ENCODE data around the gene COX20.

The COX20 gene

DNA sequence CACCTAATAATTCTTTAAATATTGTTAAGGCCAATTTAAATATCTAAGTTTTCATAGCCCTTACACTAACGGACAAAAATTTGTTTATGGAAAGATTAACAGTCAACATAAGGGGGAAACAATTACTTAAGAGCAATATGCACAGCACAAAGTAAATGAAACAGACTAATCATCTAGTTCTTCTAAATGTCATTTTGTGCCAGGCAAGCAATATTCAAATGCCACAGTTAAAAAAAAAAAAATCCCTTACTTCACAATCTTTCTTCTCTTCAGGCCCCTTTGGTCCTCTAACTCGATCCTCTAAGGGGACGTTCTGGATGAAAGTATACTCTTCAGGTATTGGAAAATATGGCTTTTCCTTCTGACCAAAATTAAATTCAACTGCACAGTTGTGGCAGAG lies 22.3 kb downstream of the COX20 start:
- in situ Hi-C loops (cut with MboI; ENCODE audit: low sequenced_read_pairs, unreplicated experiment) = no loop called here
- TF ChIP-seq, protein P1, sequence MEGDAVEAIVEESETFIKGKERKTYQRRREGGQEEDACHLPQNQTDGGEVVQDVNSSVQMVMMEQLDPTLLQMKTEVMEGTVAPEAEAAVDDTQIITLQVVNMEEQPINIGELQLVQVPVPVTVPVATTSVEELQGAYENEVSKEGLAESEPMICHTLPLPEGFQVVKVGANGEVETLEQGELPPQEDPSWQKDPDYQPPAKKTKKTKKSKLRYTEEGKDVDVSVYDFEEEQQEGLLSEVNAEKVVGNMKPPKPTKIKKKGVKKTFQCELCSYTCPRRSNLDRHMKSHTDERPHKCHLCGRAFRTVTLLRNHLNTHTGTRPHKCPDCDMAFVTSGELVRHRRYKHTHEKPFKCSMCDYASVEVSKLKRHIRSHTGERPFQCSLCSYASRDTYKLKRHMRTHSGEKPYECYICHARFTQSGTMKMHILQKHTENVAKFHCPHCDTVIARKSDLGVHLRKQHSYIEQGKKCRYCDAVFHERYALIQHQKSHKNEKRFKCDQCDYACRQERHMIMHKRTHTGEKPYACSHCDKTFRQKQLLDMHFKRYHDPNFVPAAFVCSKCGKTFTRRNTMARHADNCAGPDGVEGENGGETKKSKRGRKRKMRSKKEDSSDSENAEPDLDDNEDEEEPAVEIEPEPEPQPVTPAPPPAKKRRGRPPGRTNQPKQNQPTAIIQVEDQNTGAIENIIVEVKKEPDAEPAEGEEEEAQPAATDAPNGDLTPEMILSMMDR (IDR thresholded peaks at IDR 0.05; ENCODE audit: borderline replicate concordance, control extremely low read depth, extremely low read depth, insufficient read depth, missing control alignments) = no peak
- no peak for DNase-seq (ENCODE audit: low spot score)

DNA sequence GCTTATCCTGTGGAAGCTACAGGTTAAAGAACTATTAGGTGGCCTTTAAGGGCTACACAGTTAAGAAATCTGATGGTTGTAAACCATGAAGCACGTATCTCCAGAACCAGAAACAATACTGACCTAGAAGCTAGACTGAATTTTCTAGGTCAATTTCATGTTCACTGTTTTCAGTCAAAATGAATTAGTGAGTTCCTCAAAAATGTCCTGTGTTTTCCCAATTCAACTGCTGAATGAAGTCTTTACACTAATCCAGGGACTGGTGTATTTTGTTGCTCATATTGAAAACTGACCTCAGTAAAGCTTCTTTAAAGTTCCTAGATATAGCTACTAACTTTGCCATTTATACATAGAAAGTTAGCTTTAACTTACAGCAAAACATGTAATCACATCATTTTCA lies 22.9 kb downstream of the COX20 start:
- in situ Hi-C loops (cut with MboI; ENCODE audit: low sequenced_read_pairs, unreplicated experiment) = no loop called here
- TF ChIP-seq, protein P1 (IDR thresholded peaks at IDR 0.05; ENCODE audit: borderline replicate concordance, control extremely low read depth, extremely low read depth, insufficient read depth, missing control alignments) = no peak
- no peak for DNase-seq (ENCODE audit: low spot score)

DNA sequence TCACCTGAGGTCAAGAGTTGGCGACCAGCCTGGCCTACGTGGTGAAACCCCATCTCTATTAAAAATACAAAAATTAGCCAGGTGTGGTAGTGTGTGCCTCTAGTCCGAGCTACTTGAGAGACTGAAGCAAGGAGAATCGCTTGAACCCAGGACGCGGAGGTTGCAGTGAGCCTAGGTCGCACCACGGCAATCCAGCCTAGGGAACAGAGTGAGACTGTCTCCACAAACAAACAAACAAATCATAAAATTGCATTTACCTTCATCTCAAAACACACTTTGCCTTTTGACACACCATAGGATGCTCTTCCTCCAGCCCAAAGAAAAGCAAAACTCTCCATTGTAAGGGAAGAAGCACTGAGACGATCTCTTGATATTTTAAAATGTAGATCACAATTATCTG lies 24.6 kb downstream of the COX20 start:
- in situ Hi-C loops (cut with MboI; ENCODE audit: low sequenced_read_pairs, unreplicated experiment) = no loop called here
- DNase-seq (ENCODE audit: low spot score) = no peak
- TF ChIP-seq, protein P1 (IDR thresholded peaks at IDR 0.05; ENCODE audit: borderline replicate concordance, control extremely low read depth, extremely low read depth, insufficient read depth, missing control alignments) = no peak

DNA sequence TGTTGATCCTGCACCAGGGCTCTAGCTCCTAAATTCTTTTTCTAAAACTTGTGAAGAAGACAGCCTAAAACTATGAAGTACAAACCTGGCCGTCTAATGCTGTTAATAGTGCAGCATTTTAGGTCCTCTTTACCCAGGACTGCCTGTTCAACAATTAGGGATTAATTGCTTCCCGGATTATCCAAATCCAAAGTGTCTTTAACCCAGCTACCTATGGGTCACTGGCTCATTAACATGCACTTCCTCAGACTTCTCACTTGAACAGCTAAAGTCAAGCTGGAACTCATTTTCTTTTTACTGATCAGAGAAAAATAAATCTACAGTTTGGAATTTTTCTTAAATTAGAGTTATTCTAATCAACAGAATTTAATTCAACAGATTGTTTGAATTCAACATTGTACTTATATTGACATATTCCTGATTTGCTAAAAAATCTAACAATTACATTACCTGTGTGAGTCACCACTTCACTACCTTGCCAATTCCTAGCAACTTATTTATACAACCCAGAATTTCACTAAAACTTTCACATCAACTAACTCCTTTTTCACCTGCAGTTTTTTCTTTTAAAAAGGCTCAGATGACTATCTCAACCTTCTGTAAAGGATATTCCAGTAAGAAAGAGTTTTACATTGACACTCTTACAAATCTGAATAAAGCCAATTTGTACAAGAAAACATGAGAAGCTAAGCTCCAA lies 25.6 kb downstream of the COX20 start:
- in situ Hi-C loops (cut with MboI; ENCODE audit: low sequenced_read_pairs, unreplicated experiment) = no loop called here
- DNase-seq (ENCODE audit: low spot score) = no peak
- TF ChIP-seq, protein P1 (IDR thresholded peaks at IDR 0.05; ENCODE audit: borderline replicate concordance, control extremely low read depth, extremely low read depth, insufficient read depth, missing control alignments) = no peak

DNA sequence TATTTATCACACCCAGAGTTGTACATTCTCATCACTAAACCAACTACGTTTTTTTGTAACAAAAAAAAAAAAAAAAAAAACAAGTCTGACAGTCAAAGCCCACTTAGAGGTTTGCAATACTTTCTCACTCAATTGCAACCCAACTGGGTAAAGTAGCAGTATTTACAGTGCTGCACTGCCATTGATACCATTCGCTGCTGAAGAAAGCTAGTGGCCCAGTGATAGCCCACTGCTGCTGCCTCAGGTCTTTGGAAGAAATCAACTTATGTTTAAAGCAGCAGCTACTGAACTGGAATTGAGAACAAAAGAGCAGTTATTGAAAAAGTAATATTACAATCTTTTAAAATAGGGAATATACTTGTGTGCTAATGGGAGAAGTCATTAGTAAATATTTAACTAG lies 26.2 kb downstream of the COX20 start:
- in situ Hi-C loops (cut with MboI; ENCODE audit: low sequenced_read_pairs, unreplicated experiment) = no loop called here
- DNase-seq (ENCODE audit: low spot score) = no peak
- TF ChIP-seq, protein P1 (IDR thresholded peaks at IDR 0.05; ENCODE audit: borderline replicate concordance, control extremely low read depth, extremely low read depth, insufficient read depth, missing control alignments) = no peak

DNA sequence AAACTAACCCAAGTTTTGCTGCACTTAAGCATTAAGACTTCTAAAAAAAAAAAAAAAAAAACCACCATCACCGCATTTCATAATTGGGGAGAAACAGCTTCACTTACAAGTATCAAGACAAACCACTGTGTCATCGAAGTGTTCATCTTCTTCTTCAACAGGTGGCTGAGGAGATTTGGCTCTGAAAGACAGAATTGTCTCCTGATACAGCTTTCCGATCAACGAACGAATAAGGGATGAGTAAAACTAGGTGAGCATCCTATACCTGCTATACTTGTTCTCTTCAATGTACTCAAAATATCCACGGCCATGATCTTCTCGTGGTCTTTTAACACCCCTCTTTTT lies 26.9 kb downstream of the COX20 start:
- no peak for DNase-seq (ENCODE audit: low spot score)
- in situ Hi-C loops (cut with MboI; ENCODE audit: low sequenced_read_pairs, unreplicated experiment) = no loop called here
- TF ChIP-seq, protein P1 (IDR thresholded peaks at IDR 0.05; ENCODE audit: borderline replicate concordance, control extremely low read depth, extremely low read depth, insufficient read depth, missing control alignments) = no peak
